PC-3 (cell line): Measurements from ENCODE around the gene SKA3. TPM values are rescaled to one million over a fixed set of nuclear protein-coding genes. Genes with fewer than 3 reads are reported as not detected.

Experiments used
- ATAC-seq: fragments of 200-7000 bp; cut with Tn5 transposase; 2 replicates; pipeline ENCODE4 v1.9.1; 2020; ENCODE audit warnings: mild to moderate bottlenecking, moderate library complexity
- BruUV-seq: library from RNA; stranded (reverse); fragments of 400-500 nt; replicated peaks from 2 replicates; lab custom pipeline; 2021; lab: Mats Ljungman, UMichigan
- CTCF ChIA-PET: fragments of 300-600 bp; sonication (Branson Sonifier 250); formaldehyde crosslinking; loops from one replicate; lab custom pipeline; 2022; ENCODE audit warnings: antibody characterized with exemption; lab: Charles Lee
- POLR2A ChIA-PET: fragments of 300-600 bp; sonication (Branson Sonifier 250); formaldehyde crosslinking; loops from one replicate; lab custom pipeline; 2022; ENCODE audit warnings: antibody characterized with exemption; ENCODE audit not compliant: unreplicated experiment; lab: Charles Lee
- DNase-seq: peaks from one replicate; pipeline ENCODE4 v3.0.0-alpha.2; 2015
- H2AFZ ChIP-seq: fragments of 300-600 bp; sonication (generic); 2 replicates; pipeline ENCODE4 v1.6.0; 2016; ENCODE audit warnings: antibody characterized with exemption, low read length
- H3F3A ChIP-seq: fragments of 300-600 bp; sonication (generic); one replicate; pipeline ENCODE4 v1.6.0; 2017; ENCODE audit warnings: antibody characterized with exemption, low read length, control low read depth, mild to moderate bottlenecking; ENCODE audit not compliant: unreplicated experiment
- H3K27ac ChIP-seq: fragments of 300-600 bp; sonication (generic); 2 replicates; pipeline ENCODE4 v1.5.1; 2016; ENCODE audit warnings: mild to moderate bottlenecking, low read length
- H3K27me3 ChIP-seq: fragments of 300-600 bp; sonication (generic); 2 replicates; pipeline ENCODE4 v1.6.1; 2016; ENCODE audit warnings: low read length, mixed read lengths
- H3K36me3 ChIP-seq: fragments of 300-600 bp; sonication (generic); 2 replicates; pipeline ENCODE4 v1.6.1; 2016; ENCODE audit warnings: low read depth, mixed run types, low read length, mixed read lengths
- H3K4me1 ChIP-seq: fragments of 300-600 bp; sonication (generic); 2 replicates; pipeline ENCODE4 v1.5.1; 2016; ENCODE audit warnings: low read length; ENCODE audit not compliant: insufficient read depth
- H3K4me2 ChIP-seq: fragments of 300-600 bp; sonication (generic); 2 replicates; pipeline ENCODE4 v1.6.0; 2016; ENCODE audit warnings: low read length
- H3K4me3 ChIP-seq: fragments of 300-600 bp; sonication (generic); 2 replicates; pipeline ENCODE4 v1.5.1; 2016; ENCODE audit warnings: mild to moderate bottlenecking, low read length, mixed read lengths
- H3K79me2 ChIP-seq: fragments of 300-600 bp; sonication (generic); 2 replicates; pipeline ENCODE4 v1.6.1; 2017; ENCODE audit warnings: low read length, mixed read lengths
- H3K9ac ChIP-seq: fragments of 300-600 bp; sonication (generic); 2 replicates; pipeline ENCODE4 v1.6.0; 2016; ENCODE audit warnings: mild to moderate bottlenecking, low read length
- H3K9me2 ChIP-seq: fragments of 300-600 bp; sonication (generic); replicated peaks from 2 replicates; pipeline ENCODE4 v1.6.1; 2016; ENCODE audit warnings: mixed run types, low read length, mixed read lengths
- H3K9me3 ChIP-seq: fragments of 300-600 bp; sonication (generic); 2 replicates; pipeline ENCODE4 v1.6.1; 2016; ENCODE audit warnings: low read length, mixed read lengths
- H4K20me1 ChIP-seq: fragments of 300-600 bp; sonication (generic); 2 replicates; pipeline ENCODE4 v1.6.1; 2016; ENCODE audit warnings: low read length, mixed read lengths
- EZH2 ChIP-seq: fragments of 300-600 bp; sonication (generic); IDR thresholded peaks from one replicate; pipeline ENCODE4 v1.6.1; 2017; ENCODE audit warnings: antibody characterized with exemption, mild to moderate bottlenecking, low read length; ENCODE audit not compliant: unreplicated experiment
- EZH2phosphoT487 ChIP-seq: fragments of 300-600 bp; sonication (generic); IDR thresholded peaks from 2 replicates; pipeline ENCODE4 v1.6.1; 2018; ENCODE audit warnings: mild to moderate bottlenecking, antibody characterized with exemption, low read length, borderline replicate concordance
- intact Hi-C: fragments of 100-400 bp; cut with micrococcal nuclease; formaldehyde crosslinking; loops from 2 replicates; pipeline ENCODE4 v1.9.0; 2023
- total RNA-seq: library from RNA; depleted of rRNA; stranded (reverse); fragments of >200 nt; gene quantifications from 2 replicates; pipeline ENCODE4 v1.2.3, GENCODE V29; 2014
- TF ChIP-seq, protein P1 (sequence below): fragments of 300-600 bp; sonication (generic); conservative IDR thresholded peaks from 2 replicates; pipeline ENCODE4 v1.5.1; 2017; ENCODE audit warnings: antibody characterized with exemption, low read depth, mild to moderate bottlenecking, low read length

The SKA3 gene
- total RNA-seq, 1 experiment from 2014 or later: 32.4 TPM

DNA sequence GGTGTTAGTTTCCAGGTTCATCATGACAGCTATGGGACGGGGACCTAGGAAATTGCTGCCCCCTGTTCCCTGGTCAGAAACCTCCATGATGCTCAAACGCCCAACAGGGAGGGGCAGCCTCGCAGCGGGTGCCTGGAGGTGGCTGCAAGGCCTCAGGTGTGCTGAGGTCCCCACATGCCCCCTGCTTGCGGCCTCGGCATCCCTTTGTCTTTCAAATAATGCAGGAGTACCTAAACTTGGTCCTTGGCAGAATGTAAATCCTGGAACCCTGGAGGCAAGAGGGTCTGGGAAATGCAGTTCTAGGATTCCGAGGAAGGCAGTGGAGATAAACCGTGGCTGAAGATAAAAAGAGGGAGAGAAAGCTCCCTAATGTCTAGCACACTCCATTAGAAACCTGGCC is 52.4 kb downstream of the SKA3 start:
- H3K9me3 ChIP-seq: no peaks in the 10 kb centered on the region
- no peak for ATAC-seq
- no peak overlapping the region for H2AFZ ChIP-seq
- no peaks in the 10 kb centered on the region for H3K79me2 ChIP-seq
- no peaks in the 10 kb centered on the region for H3K36me3 ChIP-seq
- intact Hi-C loops: no loop called here
- TF ChIP-seq EZH2phosphoT487: no peak
- TF ChIP-seq, protein P1, sequence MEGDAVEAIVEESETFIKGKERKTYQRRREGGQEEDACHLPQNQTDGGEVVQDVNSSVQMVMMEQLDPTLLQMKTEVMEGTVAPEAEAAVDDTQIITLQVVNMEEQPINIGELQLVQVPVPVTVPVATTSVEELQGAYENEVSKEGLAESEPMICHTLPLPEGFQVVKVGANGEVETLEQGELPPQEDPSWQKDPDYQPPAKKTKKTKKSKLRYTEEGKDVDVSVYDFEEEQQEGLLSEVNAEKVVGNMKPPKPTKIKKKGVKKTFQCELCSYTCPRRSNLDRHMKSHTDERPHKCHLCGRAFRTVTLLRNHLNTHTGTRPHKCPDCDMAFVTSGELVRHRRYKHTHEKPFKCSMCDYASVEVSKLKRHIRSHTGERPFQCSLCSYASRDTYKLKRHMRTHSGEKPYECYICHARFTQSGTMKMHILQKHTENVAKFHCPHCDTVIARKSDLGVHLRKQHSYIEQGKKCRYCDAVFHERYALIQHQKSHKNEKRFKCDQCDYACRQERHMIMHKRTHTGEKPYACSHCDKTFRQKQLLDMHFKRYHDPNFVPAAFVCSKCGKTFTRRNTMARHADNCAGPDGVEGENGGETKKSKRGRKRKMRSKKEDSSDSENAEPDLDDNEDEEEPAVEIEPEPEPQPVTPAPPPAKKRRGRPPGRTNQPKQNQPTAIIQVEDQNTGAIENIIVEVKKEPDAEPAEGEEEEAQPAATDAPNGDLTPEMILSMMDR: no peak
- TF ChIP-seq EZH2: no peak
- BruUV-seq: no TSS peak
- no peak overlapping the region for H3K4me3 ChIP-seq
- no peak overlapping the region for H3K4me2 ChIP-seq
- H3K9me2 ChIP-seq: 0 out of 2 replicates have a peak, but pooled peaks cover 3% of the 10 kb centered on the region
- POLR2A ChIA-PET: no interaction called here
- peaks cover 4% of the 10 kb centered on the region; the same call in 1 of the 2 replicates for H3K4me1 ChIP-seq
- H3K9ac ChIP-seq: no peak overlapping the region
- no peaks in the 10 kb centered on the region for H3K27me3 ChIP-seq
- no peaks in the 10 kb centered on the region for H4K20me1 ChIP-seq
- H3F3A ChIP-seq: no peaks in the 10 kb centered on the region
- CTCF ChIA-PET: no interaction called here
- no peak for DNase-seq
- H3K27ac ChIP-seq: no peak overlapping the region

DNA sequence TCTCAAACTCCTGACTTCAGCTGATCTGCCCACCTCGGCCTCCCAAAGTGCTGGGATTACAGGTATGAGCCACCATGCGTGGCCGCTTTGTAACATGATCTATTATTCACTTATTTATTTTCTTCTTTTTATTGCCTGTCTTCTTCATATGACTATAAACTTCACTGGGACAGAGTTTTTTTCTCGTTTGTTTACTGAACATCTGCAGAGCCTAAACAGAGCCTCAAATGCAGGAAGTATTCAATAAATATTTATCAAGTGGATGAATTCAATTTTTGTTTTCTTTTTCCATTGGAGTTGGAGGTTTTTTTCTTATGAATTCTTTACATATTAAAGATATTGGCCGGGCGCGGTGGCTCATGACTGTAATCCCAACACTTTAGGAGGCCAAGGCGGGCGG is 54.7 kb downstream of the SKA3 start:
- no peak overlapping the region for H3K4me2 ChIP-seq
- intact Hi-C loops: no loop called here
- H3K27me3 ChIP-seq: no peaks in the 10 kb centered on the region
- DNase-seq (no peak), ATAC-seq (no peak; the same call in 1 of the 2 replicates)
- H3K4me1 ChIP-seq: peaks cover 4% of the 10 kb centered on the region; the same call in 1 of the 2 replicates
- H4K20me1 ChIP-seq: no peaks in the 10 kb centered on the region
- BruUV-seq: no TSS peak
- no peaks in the 10 kb centered on the region for H3K79me2 ChIP-seq
- ChIA-PET POLR2A (no interaction called here), CTCF (no interaction called here)
- no peak for TF ChIP-seq EZH2
- TF ChIP-seq, protein P1: no peak
- no peak for TF ChIP-seq EZH2phosphoT487
- no peak overlapping the region for H3K4me3 ChIP-seq
- no peak overlapping the region for H3K27ac ChIP-seq
- 0 out of 2 replicates have a peak, but pooled peaks cover 3% of the 10 kb centered on the region for H3K9me2 ChIP-seq
- no peaks in the 10 kb centered on the region for H3K9me3 ChIP-seq
- no peaks in the 10 kb centered on the region for H3F3A ChIP-seq
- H3K9ac ChIP-seq: no peak overlapping the region
- H2AFZ ChIP-seq: no peak overlapping the region
- no peaks in the 10 kb centered on the region for H3K36me3 ChIP-seq

DNA sequence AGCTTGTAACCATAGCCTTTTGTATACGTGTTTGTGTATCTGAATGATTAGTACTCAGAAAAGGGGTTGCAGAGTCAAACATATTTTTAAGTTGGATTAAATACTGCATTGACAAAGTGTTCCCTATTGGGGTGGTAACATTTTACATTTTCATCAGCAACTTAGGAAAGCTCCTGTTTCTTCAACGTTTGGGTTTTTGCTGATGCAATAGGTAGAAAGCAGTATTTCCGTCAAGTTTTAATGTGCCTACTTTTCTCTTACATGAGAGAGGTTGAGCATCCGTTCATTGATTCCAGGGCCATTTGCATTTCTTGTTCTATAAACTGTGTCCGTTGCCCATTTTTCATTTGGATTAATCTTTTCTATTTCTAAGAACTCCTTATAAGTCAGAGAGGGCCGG is 56.2 kb downstream of the SKA3 start:
- 0 out of 2 replicates have a peak, but pooled peaks cover 3% of the 10 kb centered on the region for H3K9me2 ChIP-seq
- CTCF ChIA-PET: no interaction called here
- POLR2A ChIA-PET: no interaction called here
- BruUV-seq: no TSS peak
- H2AFZ ChIP-seq: no peak overlapping the region
- H3K4me1 ChIP-seq: peaks cover 4% of the 10 kb centered on the region; the same call in 1 of the 2 replicates
- H3K36me3 ChIP-seq: no peaks in the 10 kb centered on the region
- DNase-seq (no peak), ATAC-seq (no peak)
- intact Hi-C loops: no loop called here
- no peaks in the 10 kb centered on the region for H3K9me3 ChIP-seq
- H3K4me3 ChIP-seq: no peak overlapping the region
- H3F3A ChIP-seq: no peaks in the 10 kb centered on the region
- no peaks in the 10 kb centered on the region for H4K20me1 ChIP-seq
- no peaks in the 10 kb centered on the region for H3K27me3 ChIP-seq
- H3K9ac ChIP-seq: no peak overlapping the region
- TF ChIP-seq, protein P1: no peak
- TF ChIP-seq EZH2: no peak
- TF ChIP-seq EZH2phosphoT487: no peak
- H3K79me2 ChIP-seq: no peaks in the 10 kb centered on the region
- H3K27ac ChIP-seq: no peak overlapping the region
- no peak overlapping the region for H3K4me2 ChIP-seq
